HG02763 (cell line): ENCODE results near the gene SEPTIN5.
"Not testable (repeated sequence)": the region's sequence is repeated elsewhere in the genome, so short reads cannot be mapped to it uniquely, and the experiment has no call there.

ENCODE experiments used
- ATAC-seq: cut with Tn5 transposase; IDR thresholded peaks from one replicate; pipeline ENCODE4 v1.9.1; 2021; ENCODE audit warnings: mild to moderate bottlenecking, moderate library complexity; ENCODE audit not compliant: unreplicated experiment

The SEPTIN5 gene

GRCh38 chr22:19714312-19715187 is at the start of gene SEPTIN5:
Gene SEPTIN5, plus strand, starts transcription at chr22:19714503. Its CDS starts 86 bp downstream, at chr22:19714589.
- no peak for ATAC-seq

- no peak for ATAC-seq
These were observed 49.1 kb upstream of the SEPTIN5 start for GRCh38 chr22:19664951-19665783.

- ATAC-seq: no peak
These were observed 48.3 kb upstream of the SEPTIN5 start for GRCh38 chr22:19665784-19666672.

- no peak for ATAC-seq
These were observed 47.4 kb upstream of the SEPTIN5 start for GRCh38 chr22:19666673-19667593.

- no peak for ATAC-seq
These were observed 46.2 kb upstream of the SEPTIN5 start for GRCh38 chr22:19667872-19668740.

- no peak for ATAC-seq
These were observed 45.6 kb upstream of the SEPTIN5 start for GRCh38 chr22:19668748-19669147.

GRCh38 chr22:19669570-19669969 is 44.7 kb upstream of the SEPTIN5 start:
- no peak for ATAC-seq

GRCh38 chr22:19671316-19671715 is 43.0 kb upstream of the SEPTIN5 start:
- no peak for ATAC-seq

GRCh38 chr22:19672054-19672776 is 42.1 kb upstream of the SEPTIN5 start:
- ATAC-seq: no peak

- no peak for ATAC-seq
These were observed 40.6 kb upstream of the SEPTIN5 start for GRCh38 chr22:19673660-19674059.

GRCh38 chr22:19674129-19674928 is 40.0 kb upstream of the SEPTIN5 start:
- ATAC-seq: no peak

- no peak for ATAC-seq
These were observed 39.4 kb upstream of the SEPTIN5 start for GRCh38 chr22:19674929-19675253.

GRCh38 chr22:19675428-19675827 is 38.9 kb upstream of the SEPTIN5 start:
- no peak for ATAC-seq

GRCh38 chr22:19676437-19676836 is 37.9 kb upstream of the SEPTIN5 start:
- ATAC-seq: not testable (repeated sequence)

- no peak for ATAC-seq
These were observed 35.3 kb upstream of the SEPTIN5 start for GRCh38 chr22:19678949-19679521.

GRCh38 chr22:19679522-19680101 is 34.7 kb upstream of the SEPTIN5 start:
- ATAC-seq: no peak
